Measurements from ENCODE around the gene NOTCH4.

Gene NOTCH4

DNA sequence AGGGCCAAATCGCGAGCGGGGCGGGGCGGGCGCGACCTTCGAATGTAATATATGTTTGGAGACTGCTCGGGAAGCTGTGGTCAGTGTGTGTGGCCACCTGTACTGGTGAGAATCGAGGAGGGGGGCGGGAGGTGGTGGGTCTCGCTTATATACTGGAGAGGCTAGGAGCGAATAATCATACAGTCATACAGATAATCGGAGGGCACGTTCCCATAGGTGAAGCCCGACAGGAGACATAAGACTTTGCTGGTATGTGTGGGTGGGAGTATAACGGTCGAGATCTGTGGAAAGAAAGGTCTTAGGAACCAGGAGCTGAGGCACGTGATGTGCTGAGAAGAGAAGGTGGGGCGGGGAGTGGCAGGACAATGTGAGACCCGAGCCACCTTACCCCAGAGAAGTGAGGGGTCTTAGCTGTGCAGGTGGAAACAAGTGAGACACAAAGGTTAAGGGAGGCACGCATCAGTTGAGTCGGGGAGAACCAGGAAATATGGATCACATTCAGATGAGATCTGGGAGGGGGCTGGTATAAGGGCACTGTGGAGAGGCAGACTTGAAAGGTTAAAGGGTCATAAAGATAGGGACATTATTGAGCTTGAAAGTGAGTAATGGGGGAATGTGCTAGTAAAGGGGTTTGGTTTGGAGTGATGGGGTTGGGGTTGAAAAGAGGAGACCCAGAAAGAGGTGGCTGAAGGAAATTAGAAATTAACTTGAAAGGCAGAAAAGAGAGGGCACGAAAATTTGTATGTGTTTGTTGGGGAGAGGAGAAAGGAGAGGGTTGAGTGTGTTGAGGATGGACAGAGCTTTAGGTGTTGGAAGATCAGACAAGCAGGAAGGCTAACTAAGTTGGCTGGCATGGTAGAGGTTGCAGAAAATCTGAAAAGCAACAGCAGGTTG, 45.1 kb downstream of the NOTCH4 start:
- DNase-seq, result no peak

DNA sequence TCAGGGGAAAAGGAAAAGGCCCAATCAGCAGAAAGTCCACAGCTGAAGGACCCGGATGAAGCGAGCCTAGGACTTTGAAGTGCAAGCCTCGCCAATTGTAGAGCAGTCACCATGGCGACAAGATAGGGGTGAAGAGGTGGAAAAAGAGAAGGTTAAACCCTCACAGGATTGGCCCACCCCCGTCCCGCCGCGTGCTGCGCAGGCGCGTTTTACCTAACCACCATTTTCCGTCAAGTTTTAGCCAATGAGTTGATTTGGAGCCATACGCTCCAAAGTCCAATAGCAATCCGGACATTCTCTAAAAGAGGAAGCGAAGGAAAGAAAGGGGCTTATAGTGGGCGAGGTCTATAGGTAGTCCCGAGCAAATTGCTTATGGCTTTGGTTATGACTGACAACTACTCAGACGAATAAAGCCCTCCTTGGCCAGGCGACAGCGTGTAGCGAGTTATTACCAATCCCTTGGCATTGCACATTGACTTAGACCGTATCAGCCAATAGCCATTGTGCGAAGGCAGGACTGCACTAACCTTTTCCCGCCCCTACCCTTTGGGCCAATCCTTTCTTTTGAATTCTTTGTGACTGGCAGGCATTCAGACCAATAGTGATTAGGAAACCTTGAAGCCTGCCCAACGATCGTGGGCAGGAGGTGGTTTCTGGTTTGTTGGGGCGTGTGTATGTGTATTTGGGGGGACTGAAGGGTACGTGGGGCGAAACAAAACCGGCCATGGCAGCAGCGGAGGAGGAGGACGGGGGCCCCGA, 45.9 kb downstream of the NOTCH4 start, which contains the start of gene RNF5:
TSS of gene RNF5 (plus strand) at position 618 of the 759 bp plus-strand sequence. CDS start at position 725, 107 bp downstream.
- peak; percentile 92 to 93 for DNase-seq

DNA sequence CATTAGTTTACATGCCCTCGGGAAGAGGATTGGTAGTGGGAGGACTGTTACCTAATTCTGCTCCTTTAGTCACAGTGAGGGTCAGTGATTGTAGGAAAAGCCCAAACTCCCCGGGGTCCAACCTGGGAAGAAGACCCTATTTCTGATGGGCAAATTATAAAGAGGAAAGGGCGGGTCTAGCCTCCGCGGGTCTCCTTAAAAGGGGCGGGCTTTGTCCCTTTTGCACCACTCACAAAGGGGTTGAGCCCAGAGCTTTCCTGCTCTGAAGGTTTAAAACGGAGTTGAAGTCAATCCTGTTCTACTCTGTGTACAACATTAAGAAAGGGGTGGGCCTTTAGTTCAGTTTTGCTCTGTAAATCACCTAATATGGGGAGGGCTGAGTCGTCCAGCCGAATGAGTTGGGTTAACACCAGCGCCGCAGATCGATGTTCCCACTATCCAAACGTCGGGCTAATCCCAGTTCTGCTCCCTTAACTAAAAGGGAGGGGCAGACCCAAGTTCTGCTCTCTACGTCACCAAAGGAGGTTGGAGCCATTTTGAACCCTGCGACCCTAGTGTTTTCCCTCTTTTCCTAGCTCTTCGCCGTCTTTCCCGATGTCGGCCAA, 46.6 kb downstream of the NOTCH4 start:
- DNase-seq, result peak in 1 of 2 donors; percentile 31

DNA sequence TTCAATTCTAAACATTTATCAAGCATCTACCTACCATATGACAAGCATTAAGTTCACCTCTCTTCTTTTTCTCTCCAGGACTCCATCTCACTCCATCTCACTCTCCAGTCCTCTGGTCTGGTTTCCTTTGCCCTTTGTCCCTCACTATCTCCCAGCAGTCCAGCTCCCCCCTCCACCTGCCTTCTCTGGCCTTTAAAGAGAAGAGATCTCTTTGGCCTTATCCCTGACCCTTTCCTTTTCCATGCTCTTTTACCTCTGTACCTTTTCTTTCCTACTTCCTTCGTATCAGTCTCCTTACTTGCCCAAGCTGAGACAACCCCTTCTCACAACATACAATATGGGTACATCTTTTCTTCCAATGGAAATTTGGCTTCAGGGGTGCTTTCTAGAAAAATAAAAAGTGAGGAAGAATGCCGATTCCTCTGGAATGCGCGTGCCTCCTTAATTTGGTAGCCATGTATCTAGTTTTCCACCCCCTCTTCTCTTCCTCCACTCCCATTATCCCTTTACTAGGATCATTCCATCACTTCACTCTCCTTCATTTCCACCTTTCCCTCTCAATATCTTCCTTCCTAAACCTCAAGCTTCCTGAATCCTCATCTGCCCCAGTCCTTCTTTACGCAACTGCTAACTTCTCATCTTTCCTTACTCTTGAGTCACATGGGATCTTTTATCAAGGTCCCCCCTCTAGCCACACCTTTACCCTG, 47.2 kb downstream of the NOTCH4 start:
- no peak for DNase-seq

- peak; percentile 93 to 97 for DNase-seq
These were observed 48.0 kb downstream of the NOTCH4 start, which contains the start of gene AGPAT1 for GRCh38 chr6:32175711-32176475. TSS of gene AGPAT1 (minus strand) at chr6:32176084. CDS start at chr6:32171496, 4,588 bp downstream.

GRCh38 chr6:32175322-32175710, 48.6 kb downstream of the NOTCH4 start:
- DNase-seq, result no peak

GRCh38 chr6:32174416-32174815, 49.5 kb downstream of the NOTCH4 start:
- DNase-seq, result no peak

- no peak for DNase-seq
These were observed 50.7 kb downstream of the NOTCH4 start for GRCh38 chr6:32173051-32173727.

DNA sequence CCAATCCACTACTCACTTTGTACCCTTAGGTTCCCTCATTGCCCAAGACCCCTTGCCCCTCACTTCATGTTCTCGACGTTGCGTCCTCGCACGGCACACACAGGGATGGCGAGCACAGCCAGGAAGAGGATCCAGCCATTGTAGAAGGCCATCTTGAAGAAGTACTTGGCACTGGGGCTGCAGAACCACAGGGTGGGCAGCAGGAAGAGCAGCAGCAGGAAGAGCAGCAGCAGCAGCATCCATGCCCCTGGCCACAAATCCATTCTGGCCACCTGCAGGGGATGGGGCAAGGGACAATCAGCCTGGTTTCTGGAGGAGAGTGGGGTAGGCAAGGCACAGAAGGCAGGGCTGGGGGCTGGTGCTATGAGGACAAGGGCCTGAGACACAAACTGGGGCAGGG, 52.6 kb downstream of the NOTCH4 start:
- no peak for DNase-seq

GRCh38 chr6:32170294-32170693, 53.6 kb downstream of the NOTCH4 start:
- DNase-seq, result no peak

DNA sequence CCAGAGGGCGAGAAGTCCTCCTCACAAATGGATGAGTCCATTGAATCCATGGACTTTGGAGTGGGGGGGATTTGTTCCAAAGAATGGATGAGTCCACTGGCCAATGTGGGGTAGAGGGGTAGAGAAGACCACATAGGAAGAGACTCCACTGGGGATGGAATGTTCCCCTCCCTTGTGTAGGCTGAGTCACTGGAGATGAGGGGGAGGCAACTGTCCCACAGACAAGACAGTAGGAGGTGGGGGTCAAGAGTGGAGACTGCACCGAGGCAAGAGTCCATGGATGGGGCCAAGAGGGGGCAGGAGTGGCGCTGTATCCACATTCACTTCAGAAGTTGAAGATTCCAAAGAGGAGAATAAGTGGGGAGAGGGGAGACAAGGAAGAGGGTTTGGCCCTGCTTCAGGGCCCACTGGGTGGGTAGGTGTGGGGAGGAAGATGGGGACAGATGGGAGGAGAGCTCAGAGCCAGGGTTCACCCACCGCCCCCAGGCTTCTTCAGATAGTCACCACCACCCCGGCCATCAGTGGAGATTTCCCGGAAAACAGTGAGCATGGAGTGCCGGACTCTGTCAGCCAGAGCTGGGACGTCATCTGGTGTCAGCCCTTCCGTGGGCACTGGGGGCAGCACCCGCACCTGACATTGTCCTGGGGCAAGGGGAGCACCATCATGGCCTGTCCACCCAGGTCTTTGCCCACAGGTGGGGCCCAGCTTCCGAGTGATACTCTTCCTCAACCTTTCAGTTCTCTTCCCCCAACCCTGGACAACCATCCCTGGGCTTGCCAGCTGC, 54.9 kb downstream of the NOTCH4 start:
- no peak for DNase-seq

GRCh38 chr6:32168350-32168749, 55.5 kb downstream of the NOTCH4 start:
- DNase-seq, result no peak

- no peak for DNase-seq
These were observed 56.1 kb downstream of the NOTCH4 start for GRCh38 chr6:32167761-32168262.

GRCh38 chr6:32167154-32167760, 56.6 kb downstream of the NOTCH4 start:
- no peak for DNase-seq

DNA sequence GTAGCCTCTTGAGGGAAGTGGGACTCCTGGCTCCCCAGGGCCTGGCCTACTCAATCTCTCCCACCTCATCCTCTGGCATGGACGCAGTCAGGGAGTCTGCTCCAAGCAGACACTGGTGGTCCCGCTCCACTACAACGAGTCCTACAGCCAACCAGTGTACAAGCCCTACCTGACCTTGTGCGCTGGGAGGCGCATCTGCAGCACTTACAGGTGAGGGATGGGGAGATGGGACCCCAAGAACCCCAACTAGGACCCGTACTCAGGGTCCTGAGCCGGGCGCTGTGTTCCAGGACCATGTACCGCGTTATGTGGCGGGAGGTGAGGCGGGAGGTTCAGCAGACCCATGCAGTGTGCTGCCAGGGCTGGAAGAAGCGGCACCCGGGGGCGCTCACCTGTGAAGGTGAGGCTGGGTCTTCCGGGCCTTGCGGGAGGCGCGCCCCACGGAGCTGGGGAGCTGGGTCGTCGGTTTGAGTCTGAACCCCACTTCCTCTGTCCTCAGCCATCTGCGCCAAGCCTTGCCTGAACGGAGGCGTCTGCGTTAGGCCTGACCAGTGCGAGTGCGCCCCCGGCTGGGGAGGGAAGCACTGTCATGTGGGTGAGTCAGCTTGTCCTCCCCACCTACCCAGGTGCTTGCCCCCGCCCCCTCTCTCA, 57.3 kb downstream of the NOTCH4 start:
- DNase-seq, result no peak

GRCh38 chr6:32164295-32164694, 59.6 kb downstream of the NOTCH4 start, which contains the start of gene EGFL8:
TSS of gene EGFL8 (plus strand) at chr6:32164595. CDS start at chr6:32166166, 1,571 bp downstream.
- no peak for DNase-seq

DNA sequence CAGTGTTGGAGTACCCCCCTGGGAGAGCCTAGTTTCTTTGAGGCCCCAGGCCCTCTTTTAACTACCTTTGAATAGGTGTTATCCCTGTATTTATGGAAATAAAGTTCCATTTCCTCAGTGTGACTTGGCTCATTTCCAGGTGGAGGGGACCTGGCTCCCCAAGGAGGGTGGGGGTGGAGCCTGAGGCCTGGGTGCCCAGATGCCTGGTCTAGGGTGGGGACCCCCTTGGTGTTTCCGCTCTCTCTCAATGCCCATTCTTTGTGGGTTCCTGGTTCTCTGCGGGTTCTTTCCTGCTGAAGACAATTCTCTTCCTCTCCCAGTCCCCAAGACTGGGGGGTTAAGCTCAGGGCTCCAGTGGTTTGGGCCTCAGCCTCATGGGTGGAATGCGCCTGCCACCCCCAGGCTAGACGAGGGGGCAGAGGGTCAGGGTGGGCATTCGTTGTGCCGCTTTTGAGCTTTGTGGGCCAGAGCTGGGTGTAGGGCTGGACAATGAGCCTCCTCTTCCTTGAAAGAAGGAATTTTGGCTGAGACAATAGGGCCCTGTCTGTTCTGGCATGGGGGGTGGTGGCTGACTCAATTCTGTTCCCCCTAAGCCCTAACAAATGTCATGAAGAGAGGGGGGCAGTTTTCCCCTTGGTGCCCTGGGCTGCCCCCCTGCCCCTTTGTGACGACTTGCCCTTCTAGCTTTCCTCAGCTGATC, 60.2 kb downstream of the NOTCH4 start:
- DNase-seq, result no peak

GRCh38 chr6:32158052-32158451, 65.8 kb downstream of the NOTCH4 start:
- DNase-seq, result no peak

Data from activated CD4-positive, alpha-beta T cell treated with anti-CD3 and anti-CD28 coated beads for 4 hours (primary cell).